Measurements from ENCODE around the gene NLK. TPM values are rescaled to one million over a fixed set of nuclear protein-coding genes. Genes with fewer than 3 reads are reported as not detected.
A peak's percentile ranks its signal among the peaks of the same experiment; 100 is the strongest.

Gene NLK
- total RNA-seq, 2 experiments from 2014 or later: 18.1 to 27.8 TPM

DNA sequence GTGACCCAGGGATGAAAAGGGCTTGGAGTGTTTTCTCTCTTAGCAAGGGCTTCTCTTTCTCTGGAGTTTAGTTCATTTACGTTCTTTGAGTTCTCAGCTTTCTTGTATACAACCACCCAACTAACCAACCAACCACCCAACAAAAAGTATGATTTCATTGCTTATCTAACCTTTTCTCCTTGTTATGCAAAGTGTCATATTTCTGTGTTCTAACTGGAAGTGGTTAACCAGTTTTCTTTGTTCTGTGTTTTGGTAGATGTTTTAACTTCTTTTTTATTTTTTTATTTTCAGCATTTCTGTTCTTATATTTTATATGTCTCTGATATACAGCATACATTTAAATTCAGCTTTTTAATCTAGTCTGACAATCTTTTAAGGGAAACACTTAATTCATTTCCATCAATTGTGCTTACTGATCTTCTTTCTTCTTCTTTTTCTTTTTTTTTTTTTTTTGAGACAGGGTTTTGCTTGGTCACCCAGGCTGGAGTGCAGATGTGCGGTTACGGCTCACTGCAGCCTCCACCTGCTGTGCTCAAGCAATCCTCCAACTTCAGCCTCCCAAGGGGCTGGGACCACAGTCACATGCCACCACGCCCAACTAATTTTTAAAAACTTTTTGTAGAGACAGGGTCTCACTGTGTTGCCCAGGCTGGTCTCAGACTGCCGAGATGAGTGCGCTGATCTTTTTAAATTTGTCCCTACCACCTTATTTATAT lies 29.6 kb downstream of the NLK start:
- peaks cover 21% of the 10 kb centered on the region for H3K36me3 ChIP-seq (ENCODE audit: insufficient read depth, low read length)
- H2AFZ ChIP-seq (ENCODE audit: low read length): no peak overlapping the region
- ChIA-PET CTCF (ENCODE audit: unreplicated experiment) (no interaction called here), POLR2A (interaction anchor here (0.7 kb wide), 1 partner anchor 20 kb away, joined by 3 read pairs; no protein-coding TSS in a partner anchor)
- H3K9me2 ChIP-seq (ENCODE audit: insufficient read depth, low read length): no peaks in the 10 kb centered on the region
- peaks cover 41% of the 10 kb centered on the region; the same call in 1 of the 2 replicates for H3K79me2 ChIP-seq (ENCODE audit: insufficient read depth, low read depth, low read length)
- TF ChIP-seq, protein P1, sequence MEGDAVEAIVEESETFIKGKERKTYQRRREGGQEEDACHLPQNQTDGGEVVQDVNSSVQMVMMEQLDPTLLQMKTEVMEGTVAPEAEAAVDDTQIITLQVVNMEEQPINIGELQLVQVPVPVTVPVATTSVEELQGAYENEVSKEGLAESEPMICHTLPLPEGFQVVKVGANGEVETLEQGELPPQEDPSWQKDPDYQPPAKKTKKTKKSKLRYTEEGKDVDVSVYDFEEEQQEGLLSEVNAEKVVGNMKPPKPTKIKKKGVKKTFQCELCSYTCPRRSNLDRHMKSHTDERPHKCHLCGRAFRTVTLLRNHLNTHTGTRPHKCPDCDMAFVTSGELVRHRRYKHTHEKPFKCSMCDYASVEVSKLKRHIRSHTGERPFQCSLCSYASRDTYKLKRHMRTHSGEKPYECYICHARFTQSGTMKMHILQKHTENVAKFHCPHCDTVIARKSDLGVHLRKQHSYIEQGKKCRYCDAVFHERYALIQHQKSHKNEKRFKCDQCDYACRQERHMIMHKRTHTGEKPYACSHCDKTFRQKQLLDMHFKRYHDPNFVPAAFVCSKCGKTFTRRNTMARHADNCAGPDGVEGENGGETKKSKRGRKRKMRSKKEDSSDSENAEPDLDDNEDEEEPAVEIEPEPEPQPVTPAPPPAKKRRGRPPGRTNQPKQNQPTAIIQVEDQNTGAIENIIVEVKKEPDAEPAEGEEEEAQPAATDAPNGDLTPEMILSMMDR (conservative IDR thresholded peaks at IDR 0.05; ENCODE audit: low read length): no peak
- TF ChIP-seq EZH2phosphoT487 (IDR thresholded peaks at IDR 0.05; ENCODE audit: borderline replicate concordance, low read depth, low read length): no peak
- H3K4me2 ChIP-seq (ENCODE audit: low read length): peak overlapping the region; percentile 30
- DNase-seq (ENCODE audit: low spot score): peak; percentile 65
- H3K9me3 ChIP-seq (ENCODE audit: low read length): peaks cover 20% of the 10 kb centered on the region
- H3K4me3 ChIP-seq (ENCODE audit: low read depth, low read length, poor library complexity, severe bottlenecking): no peak overlapping the region
- peak overlapping the region; percentile 30 for H3K27ac ChIP-seq (ENCODE audit: low read depth, low read length, poor library complexity, severe bottlenecking)
- intact Hi-C loops (cut with micrococcal nuclease; ENCODE audit: unreplicated experiment): loop anchor here (5.0 kb wide), 1 partner anchor 45 kb away; no protein-coding TSS in a partner anchor
- H3K4me1 ChIP-seq (ENCODE audit: insufficient read depth, low read length, poor library complexity, severe bottlenecking): peaks cover 53% of the 10 kb centered on the region
- no peaks in the 10 kb centered on the region for H4K20me1 ChIP-seq (ENCODE audit: insufficient read depth, low read length)
- no TSS peak for BruUV-seq (replicated peaks)

DNA sequence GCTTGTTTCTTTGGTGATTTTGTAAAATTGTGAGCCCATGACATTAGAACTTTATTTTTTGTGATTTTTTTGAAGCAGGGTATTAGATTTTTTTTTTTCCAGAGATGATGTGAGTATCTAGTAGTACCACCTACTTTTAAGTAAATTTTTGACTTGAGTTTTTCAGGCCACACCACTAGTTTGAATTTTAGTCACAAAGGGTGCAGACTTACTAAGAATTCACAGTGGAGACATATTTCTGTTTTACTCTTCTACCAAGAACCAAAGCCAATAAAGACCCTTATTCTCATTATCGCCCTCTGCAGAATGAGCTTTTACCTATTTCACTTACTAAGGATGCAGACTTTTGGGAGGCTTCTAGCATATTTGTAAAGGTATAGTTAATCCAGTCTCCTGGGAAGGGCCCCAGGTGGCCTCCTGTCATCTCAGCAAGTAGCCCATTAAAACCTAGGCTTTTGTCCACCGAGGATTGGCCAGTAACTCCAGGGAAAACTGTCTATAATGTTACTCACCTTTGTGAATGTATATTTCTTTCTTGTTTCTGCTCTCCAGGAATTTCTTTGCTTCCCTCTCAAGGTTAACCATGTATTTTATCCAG lies 30.6 kb downstream of the NLK start:
- POLR2A ChIA-PET: interaction anchor here (1.1 to 1.9 kb wide), 2 partner anchors 19 to 34 kb away, joined by 4 to 7 read pairs; no protein-coding TSS in a partner anchor
- intact Hi-C loops (cut with micrococcal nuclease; ENCODE audit: unreplicated experiment): loop anchor here (5.0 kb wide), 1 partner anchor 44 kb away; no protein-coding TSS in a partner anchor

More for the DNA sequence above, 30.6 kb downstream of the NLK start:
- DNase-seq (ENCODE audit: low spot score): no peak
- Histone ChIP-seq H3K4me1 (ENCODE audit: insufficient read depth, low read length, poor library complexity, severe bottlenecking) (peaks cover 53% of the 10 kb centered on the region), H3K79me2 (ENCODE audit: insufficient read depth, low read depth, low read length) (peaks cover 51% of the 10 kb centered on the region; the same call in 1 of the 2 replicates), H3K4me2 (ENCODE audit: low read length) (peak overlapping the region; percentile 67; the same call in 1 of the 2 replicates), H3K36me3 (ENCODE audit: insufficient read depth, low read length) (peaks cover 21% of the 10 kb centered on the region), H3K4me3 (ENCODE audit: low read depth, low read length, poor library complexity, severe bottlenecking) (no peak overlapping the region), H4K20me1 (ENCODE audit: insufficient read depth, low read length) (no peaks in the 10 kb centered on the region), H3K27ac (ENCODE audit: low read depth, low read length, poor library complexity, severe bottlenecking) (no peak overlapping the region), H3K9me3 (ENCODE audit: low read length) (peaks cover 20% of the 10 kb centered on the region), H2AFZ (ENCODE audit: low read length) (no peak overlapping the region), H3K9me2 (ENCODE audit: insufficient read depth, low read length) (no peaks in the 10 kb centered on the region)
- BruUV-seq (replicated peaks): no TSS peak
- no peak for TF ChIP-seq EZH2phosphoT487 (IDR thresholded peaks at IDR 0.05; ENCODE audit: borderline replicate concordance, low read depth, low read length)
- TF ChIP-seq, protein P1 (conservative IDR thresholded peaks at IDR 0.05; ENCODE audit: low read length): peak; percentile 17; the same call in 1 of the 2 replicates
- CTCF ChIA-PET (ENCODE audit: unreplicated experiment): no interaction called here

All from OCI-LY7 (cell line).